ENCODE data around the gene TMEM54. TPM values are rescaled to one million over a fixed set of nuclear protein-coding genes. Genes with fewer than 3 reads are reported as not detected.

TMEM54 gene
- polyA plus RNA-seq, 1 experiment, result 34.9 TPM

DNA sequence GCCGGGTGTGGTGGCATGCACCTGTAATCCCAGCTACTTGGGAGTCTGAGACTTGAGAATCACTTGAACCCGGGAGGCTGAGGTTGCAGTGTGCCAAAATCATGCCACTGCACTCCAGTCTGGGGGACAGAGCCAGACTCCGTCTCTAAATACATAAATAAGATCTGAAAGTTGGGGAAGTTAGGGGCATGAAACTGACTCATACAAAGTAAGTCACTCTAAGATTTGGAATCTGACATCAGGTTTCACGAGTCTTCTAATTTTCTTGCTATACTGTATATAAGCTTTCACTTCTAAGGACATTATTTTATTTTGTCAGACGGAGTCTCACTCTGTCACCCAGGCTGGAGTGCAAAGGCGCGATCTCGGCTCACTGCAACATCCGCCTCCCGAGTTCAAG is 33.3 kb upstream of the TMEM54 start:
- Histone ChIP-seq H3K4me3 (ENCODE audit: low read depth, low read length) (no peak overlapping the region), H3K27me3 (ENCODE audit: control insufficient read depth, insufficient read depth, low read length) (no peaks in the 10 kb centered on the region), H3K36me3 (ENCODE audit: control insufficient read depth, insufficient read depth, low read length) (peaks cover 4% of the 10 kb centered on the region)
- DNase-seq (ENCODE audit: low read depth), result no peak
- POLR2A ChIA-PET, result no interaction called here
- CTCF ChIA-PET, result interaction anchor here (0.7 to 12.2 kb wide), 10 partner anchors 30 to 154 kb away, joined by 3 to 132 read pairs (median 12); partner anchors contain the start of gene RNF19B
- TF ChIP-seq, protein P1, sequence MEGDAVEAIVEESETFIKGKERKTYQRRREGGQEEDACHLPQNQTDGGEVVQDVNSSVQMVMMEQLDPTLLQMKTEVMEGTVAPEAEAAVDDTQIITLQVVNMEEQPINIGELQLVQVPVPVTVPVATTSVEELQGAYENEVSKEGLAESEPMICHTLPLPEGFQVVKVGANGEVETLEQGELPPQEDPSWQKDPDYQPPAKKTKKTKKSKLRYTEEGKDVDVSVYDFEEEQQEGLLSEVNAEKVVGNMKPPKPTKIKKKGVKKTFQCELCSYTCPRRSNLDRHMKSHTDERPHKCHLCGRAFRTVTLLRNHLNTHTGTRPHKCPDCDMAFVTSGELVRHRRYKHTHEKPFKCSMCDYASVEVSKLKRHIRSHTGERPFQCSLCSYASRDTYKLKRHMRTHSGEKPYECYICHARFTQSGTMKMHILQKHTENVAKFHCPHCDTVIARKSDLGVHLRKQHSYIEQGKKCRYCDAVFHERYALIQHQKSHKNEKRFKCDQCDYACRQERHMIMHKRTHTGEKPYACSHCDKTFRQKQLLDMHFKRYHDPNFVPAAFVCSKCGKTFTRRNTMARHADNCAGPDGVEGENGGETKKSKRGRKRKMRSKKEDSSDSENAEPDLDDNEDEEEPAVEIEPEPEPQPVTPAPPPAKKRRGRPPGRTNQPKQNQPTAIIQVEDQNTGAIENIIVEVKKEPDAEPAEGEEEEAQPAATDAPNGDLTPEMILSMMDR (IDR thresholded peaks at IDR 0.05; ENCODE audit: insufficient read depth, low read depth, low read length), result no peak

DNA sequence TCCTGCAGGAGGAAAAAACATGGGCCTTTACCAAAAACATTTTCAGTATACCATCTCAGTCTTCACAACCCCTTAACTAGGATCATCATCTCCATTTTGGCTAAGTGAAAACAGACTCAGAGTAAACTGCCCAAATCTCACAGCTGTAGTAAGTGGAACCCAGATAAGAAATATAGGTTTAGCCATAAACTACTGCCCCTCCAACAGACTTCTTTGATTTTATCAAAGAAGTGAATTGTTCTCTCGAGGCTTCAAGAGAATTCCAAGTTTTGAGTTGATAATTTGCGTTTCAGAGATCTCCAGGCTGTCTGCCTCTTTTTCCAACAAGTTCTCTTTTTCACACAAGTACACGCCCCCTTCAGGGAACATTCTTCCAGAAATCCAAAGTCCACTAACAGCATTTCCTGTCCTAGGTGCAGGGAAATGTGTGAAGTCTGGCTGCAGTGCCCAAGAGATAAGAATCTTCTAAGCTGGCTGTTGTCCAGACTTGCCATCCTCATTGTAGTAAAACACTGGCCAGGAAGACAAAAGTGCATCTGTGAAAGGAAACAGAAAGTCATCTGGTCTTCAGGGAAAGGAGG is 32.6 kb upstream of the TMEM54 start:
- H3K4me3 ChIP-seq (ENCODE audit: low read depth, low read length), result no peak overlapping the region
- peaks cover 4% of the 10 kb centered on the region for H3K36me3 ChIP-seq (ENCODE audit: control insufficient read depth, insufficient read depth, low read length)
- no peak for DNase-seq (ENCODE audit: low read depth)
- POLR2A ChIA-PET, result no interaction called here
- CTCF ChIA-PET, result interaction anchor here (0.7 to 12.2 kb wide), 19 partner anchors 12 to 666 kb away, joined by 3 to 132 read pairs (median 4); partner anchors contain the start of gene RNF19B
- TF ChIP-seq, protein P1 (IDR thresholded peaks at IDR 0.05; ENCODE audit: insufficient read depth, low read depth, low read length), result no peak
- H3K27me3 ChIP-seq (ENCODE audit: control insufficient read depth, insufficient read depth, low read length), result no peaks in the 10 kb centered on the region

DNA sequence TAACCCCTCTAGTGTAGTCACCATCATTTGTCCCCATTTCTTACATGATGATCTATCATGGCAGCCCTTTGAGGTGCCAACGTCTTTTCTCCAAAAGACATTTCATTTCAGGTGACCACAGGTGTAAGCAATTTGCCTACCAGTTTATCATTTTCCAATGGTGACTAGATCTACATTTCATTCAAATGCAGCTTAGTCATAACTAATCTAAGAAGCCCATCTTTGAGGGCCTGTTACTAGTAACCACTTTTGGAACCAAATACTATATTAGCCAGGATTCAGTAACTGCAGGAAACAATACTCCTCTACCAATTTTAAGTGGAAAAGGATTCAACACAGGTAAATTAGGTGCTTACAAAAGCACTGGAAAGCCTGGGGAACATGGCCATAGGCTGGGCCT is 30.6 kb upstream of the TMEM54 start:
- no peak for DNase-seq (ENCODE audit: low read depth)
- Histone ChIP-seq H3K36me3 (ENCODE audit: control insufficient read depth, insufficient read depth, low read length) (peaks cover 2% of the 10 kb centered on the region), H3K27me3 (ENCODE audit: control insufficient read depth, insufficient read depth, low read length) (no peaks in the 10 kb centered on the region; the same call in 1 of the 2 replicates), H3K4me3 (ENCODE audit: low read depth, low read length) (no peak overlapping the region)
- ChIA-PET POLR2A (no interaction called here), CTCF (interaction anchor here (1.1 to 12.2 kb wide), 4 partner anchors 66 to 153 kb away, joined by 3 to 132 read pairs (median 72); no protein-coding TSS in a partner anchor)
- TF ChIP-seq, protein P1 (IDR thresholded peaks at IDR 0.05; ENCODE audit: insufficient read depth, low read depth, low read length), result no peak

DNA sequence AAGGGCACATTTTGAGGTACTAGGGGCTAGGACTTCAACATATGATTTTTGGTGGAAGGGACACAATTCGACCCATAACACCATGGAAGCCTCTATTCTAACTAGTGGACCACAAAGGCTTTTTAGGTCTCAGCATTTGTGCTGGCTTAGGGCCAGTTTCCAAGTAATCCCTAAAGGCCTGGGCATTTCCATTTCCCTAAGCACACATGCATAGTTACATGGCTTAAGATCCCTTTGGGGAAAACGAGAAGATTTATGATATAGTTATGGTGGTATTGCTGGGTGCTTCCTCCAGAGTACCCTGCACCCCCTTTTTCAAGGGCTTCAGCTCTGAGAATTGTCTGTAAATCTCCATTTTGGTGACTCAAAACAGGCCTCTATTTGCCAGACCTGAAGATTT is 28.2 kb upstream of the TMEM54 start:
- Histone ChIP-seq H3K36me3 (ENCODE audit: control insufficient read depth, insufficient read depth, low read length) (no peaks in the 10 kb centered on the region), H3K27me3 (ENCODE audit: control insufficient read depth, insufficient read depth, low read length) (no peaks in the 10 kb centered on the region; the same call in 1 of the 2 replicates), H3K4me3 (ENCODE audit: low read depth, low read length) (no peak overlapping the region)
- no peak for DNase-seq (ENCODE audit: low read depth)
- TF ChIP-seq, protein P1 (IDR thresholded peaks at IDR 0.05; ENCODE audit: insufficient read depth, low read depth, low read length), result no peak
- POLR2A ChIA-PET, result no interaction called here
- CTCF ChIA-PET, result interaction anchor here (0.7 to 12.2 kb wide), 3 partner anchors 78 to 157 kb away, joined by 3 to 132 read pairs (median 8); no protein-coding TSS in a partner anchor

DNA sequence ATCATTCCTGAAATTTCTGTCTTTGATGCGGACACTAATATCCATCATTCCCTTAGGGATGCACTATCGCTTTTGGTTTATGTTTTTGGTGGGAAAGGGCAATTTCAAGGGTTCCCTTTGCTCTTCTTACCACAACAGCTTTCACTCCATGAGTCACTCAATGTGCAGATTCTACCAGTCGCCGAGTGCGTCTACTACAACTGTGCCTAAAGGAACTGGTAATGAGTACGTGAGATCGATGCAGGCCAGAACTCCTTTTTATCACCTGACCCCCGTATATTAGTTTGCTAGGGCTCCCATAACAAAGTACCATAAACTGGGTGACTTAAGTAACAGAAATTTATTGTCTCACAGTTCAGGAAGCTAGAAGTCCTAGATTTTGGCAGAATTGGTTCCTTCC is 27.5 kb upstream of the TMEM54 start:
- TF ChIP-seq, protein P1 (IDR thresholded peaks at IDR 0.05; ENCODE audit: insufficient read depth, low read depth, low read length), result no peak
- POLR2A ChIA-PET, result no interaction called here
- DNase-seq (ENCODE audit: low read depth), result no peak
- CTCF ChIA-PET, result interaction anchor here (0.8 to 12.2 kb wide), 3 partner anchors 79 to 157 kb away, joined by 3 to 132 read pairs (median 8); no protein-coding TSS in a partner anchor
- Histone ChIP-seq H3K36me3 (ENCODE audit: control insufficient read depth, insufficient read depth, low read length) (no peaks in the 10 kb centered on the region), H3K27me3 (ENCODE audit: control insufficient read depth, insufficient read depth, low read length) (no peaks in the 10 kb centered on the region; the same call in 1 of the 2 replicates), H3K4me3 (ENCODE audit: low read depth, low read length) (no peak overlapping the region)

All from BJ (cell line).